GM12865 (cell line): ENCODE measurements around the gene LRRC61.
A peak's percentile ranks its signal among the peaks of the same experiment; 100 is the strongest.
"Not testable (repeated sequence)": the region's sequence is repeated elsewhere in the genome, so short reads cannot be mapped to it uniquely, and the experiment has no call there.

ENCODE experiments used
- DNase-seq: peaks from one replicate; pipeline ENCODE4 v3.0.0; 2010; ENCODE audit warnings: low read depth
- H3K4me3 ChIP-seq: 2 replicates; pipeline ENCODE4 v1.5.1; 2011; ENCODE audit warnings: mild to moderate bottlenecking, low read depth, low read length, control low read depth
- CTCF ChIP-seq: IDR thresholded peaks from 2 replicates; pipeline ENCODE4 v1.5.1; 2011; ENCODE audit warnings: low read length, control low read depth, low read depth, inconsistent platforms; ENCODE audit not compliant: insufficient read depth; ENCODE audit errors: missing control alignments

LRRC61 gene

GRCh38 chr7:150313367-150313809 lies 9.8 kb upstream of the LRRC61 start:
- no peak for TF ChIP-seq CTCF
- no peak overlapping the region for H3K4me3 ChIP-seq
- DNase-seq: no peak

- no peak for DNase-seq
- no peak for TF ChIP-seq CTCF
- H3K4me3 ChIP-seq: no peak overlapping the region
Measured at GRCh38 chr7:150313870-150314269, 9.3 kb upstream of the LRRC61 start.

- DNase-seq: no peak
- H3K4me3 ChIP-seq: no peak overlapping the region
- TF ChIP-seq CTCF: no peak
Measured at GRCh38 chr7:150314639-150315239, 8.4 kb upstream of the LRRC61 start.

- not testable (repeated sequence) for DNase-seq, H3K4me3 ChIP-seq
Measured at GRCh38 chr7:150316987-150317386, 6.2 kb upstream of the LRRC61 start.

- no peak overlapping the region for H3K4me3 ChIP-seq
- DNase-seq: no peak
- no peak for TF ChIP-seq CTCF
Measured at GRCh38 chr7:150317748-150318444, 5.3 kb upstream of the LRRC61 start.

- no peak for TF ChIP-seq CTCF
- no peak for DNase-seq
- peak overlapping the region; percentile 90 for H3K4me3 ChIP-seq
Measured at GRCh38 chr7:150321788-150322113, 1.4 kb upstream of the LRRC61 start.

- TF ChIP-seq CTCF: no peak
- H3K4me3 ChIP-seq: peak overlapping the region; percentile 90
- peak; percentile 79 for DNase-seq
Measured at GRCh38 chr7:150322114-150322832, 882 bp upstream of the LRRC61 start.
